ENCODE data around the gene P4HTM.

DNA sequence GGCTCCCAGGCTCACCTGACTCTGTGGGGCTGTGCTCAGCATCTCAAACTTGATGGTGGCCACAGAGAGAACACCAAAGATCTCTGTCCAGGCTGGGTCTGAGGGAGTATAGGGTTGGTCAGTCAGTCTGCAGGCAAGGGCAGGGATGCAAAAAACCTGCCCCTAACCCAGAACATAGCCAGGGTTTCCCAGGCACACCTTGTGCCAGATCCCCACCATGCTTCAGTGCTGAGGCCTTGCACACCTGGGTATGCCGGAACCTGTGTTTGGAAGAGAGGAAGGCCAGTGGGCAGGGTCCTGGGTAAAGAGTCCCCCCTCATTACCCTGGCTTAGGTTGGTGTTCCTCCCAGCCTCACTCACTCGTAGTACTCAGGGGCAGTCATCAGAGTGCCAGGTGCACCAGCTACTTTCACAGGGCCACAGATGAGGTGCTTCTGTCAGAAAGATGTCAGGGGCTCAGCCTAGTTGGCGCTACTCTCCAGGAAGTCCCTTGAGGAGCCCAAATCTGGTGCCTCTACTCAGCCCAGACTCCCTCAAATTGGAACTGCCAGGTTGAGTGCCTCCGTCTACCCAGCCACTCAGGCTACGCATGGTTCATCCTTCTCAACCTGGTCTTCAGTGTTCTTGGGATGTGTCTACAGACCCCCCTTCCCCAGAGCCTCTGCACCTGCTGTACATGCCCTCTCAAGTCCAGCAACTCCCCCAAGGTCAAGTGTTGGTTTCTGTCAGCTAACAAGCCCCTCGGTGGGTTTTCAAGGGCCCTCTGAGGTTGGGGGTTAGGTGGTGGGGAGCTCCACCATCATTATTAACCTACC is 26.6 kb downstream of the P4HTM start:
- TF ChIP-seq, protein P1, sequence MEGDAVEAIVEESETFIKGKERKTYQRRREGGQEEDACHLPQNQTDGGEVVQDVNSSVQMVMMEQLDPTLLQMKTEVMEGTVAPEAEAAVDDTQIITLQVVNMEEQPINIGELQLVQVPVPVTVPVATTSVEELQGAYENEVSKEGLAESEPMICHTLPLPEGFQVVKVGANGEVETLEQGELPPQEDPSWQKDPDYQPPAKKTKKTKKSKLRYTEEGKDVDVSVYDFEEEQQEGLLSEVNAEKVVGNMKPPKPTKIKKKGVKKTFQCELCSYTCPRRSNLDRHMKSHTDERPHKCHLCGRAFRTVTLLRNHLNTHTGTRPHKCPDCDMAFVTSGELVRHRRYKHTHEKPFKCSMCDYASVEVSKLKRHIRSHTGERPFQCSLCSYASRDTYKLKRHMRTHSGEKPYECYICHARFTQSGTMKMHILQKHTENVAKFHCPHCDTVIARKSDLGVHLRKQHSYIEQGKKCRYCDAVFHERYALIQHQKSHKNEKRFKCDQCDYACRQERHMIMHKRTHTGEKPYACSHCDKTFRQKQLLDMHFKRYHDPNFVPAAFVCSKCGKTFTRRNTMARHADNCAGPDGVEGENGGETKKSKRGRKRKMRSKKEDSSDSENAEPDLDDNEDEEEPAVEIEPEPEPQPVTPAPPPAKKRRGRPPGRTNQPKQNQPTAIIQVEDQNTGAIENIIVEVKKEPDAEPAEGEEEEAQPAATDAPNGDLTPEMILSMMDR (IDR thresholded peaks at IDR 0.05) = no peak
- no peak for TF ChIP-seq EP300 (IDR thresholded peaks at IDR 0.05)
